Measurements from ENCODE around the gene LRP11.

- no peak for TF ChIP-seq EZH2 (optimal IDR thresholded peaks at IDR 0.05; ENCODE audit: low read depth, low read length)
- no peak for TF ChIP-seq CTCF (IDR thresholded peaks at IDR 0.05; ENCODE audit: low read length)
Observed at GRCh38 chr6:149872233-149872632, 8.1 kb upstream of the LRP11 start.

Measured in MM.1S (cell line).